Activated T-cell treated with anti-CD3 and anti-CD28 coated beads for 24 hours (primary cell): ENCODE measurements around the gene ZEB2.

Experiments
- DNase-seq: peaks from one replicate; pipeline ENCODE4 v3.0.0-alpha.2; 2020; ENCODE audit warnings: low read depth

ZEB2 gene

DNA sequence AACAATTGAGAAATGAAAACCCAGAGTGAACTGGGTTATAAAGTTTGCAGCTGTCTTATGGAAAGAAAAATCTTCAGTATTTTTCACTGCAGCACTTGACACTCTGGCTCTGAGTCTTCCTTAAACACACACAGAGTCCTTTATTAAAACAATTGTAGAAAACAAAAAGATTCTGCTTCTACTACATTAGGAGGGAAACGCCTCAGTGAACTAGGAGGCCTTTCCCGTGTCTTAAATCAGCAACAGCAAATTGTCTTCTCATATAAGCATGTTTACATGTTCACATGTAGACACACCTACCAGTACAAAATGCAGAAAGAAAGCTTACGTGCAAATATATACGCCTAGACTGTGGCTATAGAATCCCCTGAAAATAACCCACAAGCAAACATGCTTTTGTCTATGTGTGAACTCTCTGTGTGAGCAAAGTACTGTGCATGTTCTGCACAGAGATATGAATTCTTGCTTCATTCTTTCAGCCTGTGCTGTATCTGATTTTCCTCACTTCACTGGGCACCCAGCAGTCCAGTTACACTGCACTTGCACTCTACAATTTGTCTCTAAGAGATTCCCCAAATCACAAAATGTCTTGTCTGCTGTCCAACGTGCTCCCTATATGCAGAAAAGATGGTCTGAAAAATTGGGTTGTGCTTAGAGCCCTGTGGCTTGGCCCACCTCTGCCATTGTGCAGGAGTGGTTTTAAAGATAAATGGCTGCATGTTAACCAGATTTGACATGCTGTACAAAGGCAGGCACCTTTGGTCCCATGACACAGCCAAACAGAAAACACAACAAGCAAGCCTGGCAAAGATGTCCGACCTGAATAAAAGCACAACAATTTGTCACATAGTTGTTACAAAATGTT is 24.5 kb downstream of the ZEB2 start:
- DNase-seq: no peak

DNA sequence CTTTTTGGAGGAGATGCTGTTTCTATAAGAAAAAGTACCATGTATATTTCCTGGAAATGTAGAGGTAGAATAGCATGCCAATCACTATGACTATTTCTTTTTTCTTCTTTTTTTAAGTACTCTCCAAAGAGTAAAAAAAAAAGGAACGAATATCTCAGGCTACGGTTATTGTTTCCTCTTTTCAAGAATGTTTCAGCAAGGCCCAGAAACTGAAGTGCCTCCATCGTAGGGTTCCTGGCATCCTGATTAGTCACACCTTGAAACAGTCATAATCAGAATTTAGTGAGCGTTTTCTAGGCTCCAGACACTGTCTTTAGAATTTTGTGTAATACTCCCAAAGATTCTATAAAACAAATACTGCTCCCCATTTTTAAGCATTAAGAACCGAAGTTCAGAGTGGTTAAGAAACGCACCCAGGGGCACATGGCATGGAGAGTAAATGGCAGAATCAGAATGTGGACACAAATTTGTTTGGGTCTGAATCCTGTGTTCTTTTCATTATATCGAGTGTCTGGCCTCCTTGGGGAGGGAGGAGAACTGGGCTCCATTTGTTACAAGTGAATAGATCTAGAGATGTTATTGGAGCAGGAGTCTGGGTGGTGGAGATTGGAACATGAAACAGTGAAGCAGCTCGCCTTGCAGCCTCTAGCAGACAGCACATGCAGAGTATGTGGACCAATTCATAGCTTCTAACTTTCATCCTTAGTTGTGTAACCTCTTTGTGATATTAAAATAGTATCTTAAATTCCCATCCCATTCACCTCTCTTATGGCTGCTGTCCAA is 26.7 kb downstream of the ZEB2 start:
- no peak for DNase-seq

DNA sequence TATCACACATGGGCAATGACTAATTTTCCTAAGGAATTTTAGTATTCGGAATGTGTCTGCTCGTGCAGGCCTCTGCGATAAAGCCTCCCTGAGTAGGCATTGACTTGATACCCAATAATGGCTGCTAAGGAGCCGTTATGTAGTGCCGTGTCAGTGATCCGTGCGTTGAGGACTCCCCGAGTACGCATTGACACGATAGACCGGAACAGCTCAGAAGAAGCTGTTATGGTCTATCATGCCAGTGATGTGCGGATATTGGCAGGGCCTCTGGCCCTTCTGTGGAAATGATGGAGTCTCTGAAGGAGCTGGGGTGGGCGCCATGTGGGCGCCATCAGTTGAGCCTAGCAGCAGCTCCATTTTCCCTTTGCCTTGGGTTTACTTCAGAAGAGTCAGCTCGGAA is 29.1 kb downstream of the ZEB2 start:
- DNase-seq: no peak

DNA sequence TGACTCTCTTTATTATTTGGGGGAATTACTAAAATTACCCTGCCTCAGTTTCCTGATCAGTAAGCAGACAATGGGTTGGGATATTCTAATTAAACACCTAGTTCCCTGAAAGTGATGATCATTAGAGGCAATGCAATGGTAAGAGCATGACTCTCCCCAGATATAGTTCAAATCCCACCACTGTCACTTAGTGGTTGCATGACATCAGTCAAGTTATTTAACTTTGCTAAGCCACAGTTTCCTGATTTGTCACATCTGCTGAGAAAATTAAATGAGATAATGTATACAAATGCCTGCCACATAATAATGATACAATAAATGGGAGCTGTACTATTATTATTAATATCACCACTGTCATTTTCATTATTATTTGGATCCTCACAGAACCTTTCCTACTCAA is 29.9 kb downstream of the ZEB2 start:
- no peak for DNase-seq

DNA sequence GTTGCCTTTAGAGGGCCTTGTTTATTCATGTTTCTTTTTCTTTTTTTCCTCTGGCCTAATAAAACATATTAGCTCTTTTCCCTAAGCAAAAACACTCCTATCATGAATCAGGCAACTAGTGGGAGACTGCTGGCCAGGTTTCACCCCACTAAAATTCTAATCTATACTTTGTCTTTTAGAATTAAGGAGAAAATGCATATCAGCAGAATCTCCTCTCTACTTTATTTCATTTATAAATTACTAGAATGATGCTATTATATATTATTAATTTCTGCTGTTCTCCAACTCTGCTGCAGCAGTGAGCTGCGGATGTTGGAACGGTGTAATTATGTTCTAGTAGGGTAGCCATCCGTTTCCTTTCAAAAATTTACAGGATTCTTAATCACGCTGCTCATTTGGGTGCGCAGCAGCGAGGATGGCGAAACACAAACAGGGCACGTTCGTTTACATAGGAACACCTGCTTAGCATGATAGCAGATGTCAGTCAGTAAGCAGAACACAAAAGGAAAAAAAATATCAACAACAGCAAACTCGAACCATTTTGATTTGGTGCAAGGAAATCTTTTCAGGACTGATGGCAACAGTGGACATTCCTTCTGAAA is 30.5 kb downstream of the ZEB2 start:
- DNase-seq: no peak

DNA sequence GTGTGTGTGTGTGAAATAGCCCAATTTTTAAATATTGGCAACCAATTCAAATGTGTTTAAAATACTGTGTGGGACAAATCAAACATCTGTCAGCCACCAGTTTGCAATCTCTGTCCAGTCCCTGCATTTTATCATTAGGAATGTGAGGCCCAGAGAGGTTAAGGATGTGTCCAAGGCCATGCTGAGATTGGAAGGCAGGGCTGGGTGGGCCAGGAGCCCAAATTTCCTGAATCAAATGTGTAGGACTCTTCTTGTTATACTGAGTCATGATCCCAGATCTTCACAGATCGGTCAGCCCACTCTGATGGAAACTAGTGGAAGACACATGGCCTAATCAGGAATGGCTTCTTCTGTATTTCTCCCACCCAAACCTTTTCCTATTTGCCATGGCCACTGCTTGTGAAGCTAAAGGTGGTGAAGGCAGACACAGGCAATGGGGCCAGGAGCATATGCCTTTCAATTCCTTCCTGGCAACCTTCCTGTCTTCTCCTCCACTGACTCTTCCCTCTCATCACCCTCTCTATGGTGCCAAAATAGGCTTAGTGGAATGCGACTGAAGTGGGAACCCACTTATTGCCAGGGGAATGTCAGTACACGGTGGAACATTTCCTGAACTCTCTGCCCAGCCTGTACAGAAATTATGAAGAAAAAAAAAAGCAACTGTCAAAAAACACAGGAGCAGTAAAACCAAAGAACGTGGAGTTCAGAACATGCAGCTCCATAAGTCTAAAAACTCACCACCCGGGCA is 35.5 kb downstream of the ZEB2 start:
- DNase-seq: no peak

DNA sequence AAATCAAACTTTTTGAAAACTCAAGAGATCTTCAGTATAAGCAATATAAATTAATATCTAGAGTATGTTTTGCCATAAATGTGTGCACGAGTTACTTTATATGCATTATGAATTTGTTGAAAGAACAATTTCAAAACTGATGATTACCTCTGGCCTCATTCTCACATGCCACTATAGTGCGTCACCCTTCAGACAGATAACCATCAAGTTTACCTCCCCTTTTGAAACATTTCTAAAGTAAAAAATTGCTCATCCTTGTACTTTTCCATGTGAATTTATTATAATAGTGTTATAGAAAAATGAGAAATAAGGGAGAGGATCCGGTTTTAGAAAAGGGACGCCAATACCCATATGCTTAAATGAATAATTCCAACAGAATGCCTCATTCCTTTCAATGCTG is 38.3 kb downstream of the ZEB2 start:
- DNase-seq: no peak

DNA sequence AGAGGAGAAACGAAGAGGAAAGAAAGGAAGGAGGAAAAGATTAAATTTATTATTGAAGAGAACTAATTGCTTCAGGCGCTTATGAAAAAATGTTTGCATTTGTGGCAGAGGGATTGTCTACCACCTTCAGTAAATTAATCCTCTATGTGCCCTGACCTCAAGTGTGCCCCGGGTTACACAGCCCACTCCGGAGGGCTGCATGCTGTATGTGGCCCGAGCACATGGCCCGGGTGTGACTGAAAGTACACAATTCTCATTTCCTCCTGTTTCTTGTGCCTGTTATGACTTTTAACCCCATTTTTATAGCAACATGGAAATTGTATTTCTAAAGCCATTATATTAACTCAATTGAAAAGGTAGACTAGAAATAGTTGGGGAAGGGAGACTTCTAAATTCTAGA is 38.8 kb downstream of the ZEB2 start:
- DNase-seq: no peak

DNA sequence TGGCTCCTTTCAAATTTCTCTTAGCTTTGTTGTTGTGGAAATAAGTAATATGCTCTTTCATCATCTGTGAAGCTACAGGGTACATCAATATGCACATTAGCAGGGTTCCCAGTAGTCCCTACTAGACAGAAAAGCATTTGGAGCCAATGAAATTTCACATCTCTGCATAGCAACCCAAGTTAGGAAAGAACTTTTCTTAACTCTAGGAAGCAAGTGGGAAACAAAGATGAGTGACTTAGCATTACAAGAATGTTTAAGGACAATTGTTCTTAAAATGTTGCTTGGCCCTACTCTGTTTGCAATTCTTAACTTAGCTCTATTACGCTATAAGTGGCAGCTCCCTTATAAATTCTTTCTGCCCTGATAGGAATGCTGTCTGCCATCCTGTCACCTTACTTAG is 39.6 kb downstream of the ZEB2 start:
- no peak for DNase-seq

DNA sequence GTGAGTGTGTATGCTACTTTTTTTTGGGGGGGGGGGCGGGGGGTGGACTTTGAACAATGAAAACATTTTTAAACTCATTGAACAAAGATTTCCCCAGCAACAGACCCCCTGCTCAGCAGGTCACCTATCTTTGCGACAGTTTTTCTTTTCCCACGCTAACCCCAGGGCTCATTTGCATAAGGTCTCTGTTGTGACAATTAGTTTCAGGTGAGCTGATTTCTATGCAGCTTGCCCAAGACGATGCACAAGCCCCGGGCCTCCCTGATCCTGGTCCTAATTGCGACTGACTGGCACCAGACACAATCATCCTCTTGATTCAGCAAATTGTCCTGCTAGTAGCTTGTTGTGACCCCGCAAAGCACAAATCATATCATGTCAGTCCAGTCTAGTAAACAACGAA is 40.3 kb downstream of the ZEB2 start:
- no peak for DNase-seq

DNA sequence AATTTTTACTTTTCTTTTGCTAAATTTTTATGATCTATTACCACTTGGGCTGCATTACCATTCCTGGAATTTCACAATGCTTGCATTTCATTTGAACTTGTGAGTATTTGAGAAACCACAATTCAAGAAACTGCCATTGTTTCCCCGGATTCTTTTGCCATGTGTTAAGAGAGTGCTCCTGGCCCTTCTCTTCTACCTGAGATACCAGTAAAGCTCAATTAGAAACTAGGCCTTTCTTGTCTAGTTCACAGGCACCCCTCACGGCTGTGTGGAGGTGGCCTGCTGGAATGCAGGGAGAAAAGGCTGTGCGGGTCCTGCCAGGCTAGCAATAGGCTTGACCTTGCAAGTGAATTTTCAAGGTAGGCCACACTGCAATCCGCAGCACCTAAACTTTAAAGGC is 40.8 kb downstream of the ZEB2 start:
- no peak for DNase-seq

DNA sequence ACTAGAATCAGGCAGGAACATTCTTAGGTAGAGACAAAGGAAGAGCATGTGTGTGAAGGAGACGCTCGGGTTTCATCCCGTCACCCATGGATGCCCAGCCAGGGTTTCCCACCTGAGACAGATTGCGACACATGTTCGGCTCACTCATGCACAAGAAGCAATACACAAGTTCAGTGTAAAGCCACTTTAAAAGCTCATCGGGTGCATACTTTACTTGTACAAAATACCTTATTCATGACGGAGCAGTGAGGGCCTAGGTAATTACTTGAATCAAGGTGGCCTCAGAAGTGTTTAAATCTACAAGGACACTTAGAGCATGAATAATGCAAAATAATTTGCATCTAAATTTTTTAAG is 42.0 kb downstream of the ZEB2 start:
- no peak for DNase-seq

DNA sequence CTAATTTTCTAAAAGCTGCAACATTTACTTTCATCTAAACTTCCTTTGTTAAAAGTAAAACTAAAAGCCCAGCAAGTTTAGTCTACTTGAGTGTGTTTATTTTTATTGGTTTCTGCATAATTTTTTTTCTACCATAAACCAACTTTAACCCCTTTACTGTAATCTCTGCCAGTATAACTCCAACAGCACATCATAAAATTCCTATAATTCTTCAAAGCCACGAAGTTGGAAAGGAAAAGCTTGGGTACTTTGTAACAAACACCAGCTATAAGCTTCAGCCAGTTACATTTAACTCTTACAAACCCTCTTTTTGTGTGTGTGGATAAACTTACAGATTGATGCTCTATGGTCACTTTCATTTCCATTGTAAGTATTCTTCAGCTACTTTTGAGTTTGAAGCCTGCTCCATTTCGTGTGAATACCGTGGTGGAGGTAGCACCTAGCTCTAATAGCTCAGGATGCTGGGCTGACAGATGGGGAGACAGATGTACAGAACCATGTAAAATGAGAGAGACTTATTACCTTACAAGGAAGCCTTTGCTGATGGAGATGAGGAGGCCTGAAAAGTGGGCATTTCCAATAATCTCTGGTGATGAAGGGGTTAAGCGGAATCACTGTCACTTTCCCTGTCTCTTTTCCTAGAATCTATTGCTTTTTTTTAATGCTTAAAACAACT is 42.5 kb downstream of the ZEB2 start:
- DNase-seq: no peak

DNA sequence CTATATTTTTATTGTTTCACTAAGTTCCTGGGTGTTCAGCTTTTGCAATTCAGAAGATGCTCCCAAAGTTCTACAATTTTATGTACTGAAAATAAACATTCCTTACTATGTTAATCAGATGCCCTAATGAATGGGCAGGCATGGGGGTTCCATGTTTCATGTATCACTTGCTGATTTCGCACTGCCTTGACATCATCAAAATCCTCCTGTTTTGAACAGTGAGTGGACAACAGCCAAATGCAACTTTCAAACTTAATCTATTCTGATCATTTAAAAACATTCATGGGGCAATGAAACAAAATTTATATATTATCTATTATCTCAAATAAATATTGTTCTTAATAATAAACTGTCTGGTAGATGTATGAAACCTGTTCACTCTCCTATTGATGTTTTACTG is 43.2 kb downstream of the ZEB2 start:
- DNase-seq: no peak

DNA sequence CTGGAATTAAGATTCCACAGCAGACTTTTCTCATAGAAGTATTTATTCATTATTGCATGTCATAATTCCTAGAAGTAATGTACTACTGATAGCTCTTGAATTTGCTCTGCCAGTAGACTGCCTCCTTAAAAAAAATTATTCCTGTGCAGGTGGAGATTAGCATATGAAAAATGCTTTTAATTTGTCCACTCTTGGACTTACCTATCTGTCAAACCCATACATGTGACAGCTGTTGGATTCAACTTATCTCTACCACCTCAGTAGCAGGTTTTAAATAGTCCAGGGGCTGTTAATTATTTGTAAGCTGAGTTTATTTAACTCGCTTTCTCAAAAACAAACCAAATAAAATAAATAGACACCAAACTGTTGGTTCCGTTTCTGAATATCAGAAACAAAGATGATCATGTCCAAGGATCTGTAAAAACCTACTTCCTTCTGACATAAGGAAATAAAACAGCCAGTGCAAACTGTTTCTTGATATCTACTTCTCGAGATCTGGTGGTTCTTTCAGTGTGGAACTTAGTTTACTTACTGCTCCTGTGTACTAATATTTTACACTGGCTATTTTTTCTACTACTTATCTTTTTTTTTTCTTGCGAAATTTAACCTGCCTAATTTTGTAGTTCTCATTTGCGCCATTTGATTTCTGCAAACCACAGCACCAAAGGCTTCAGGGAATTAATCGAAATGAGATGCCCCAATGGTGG is 44.2 kb downstream of the ZEB2 start:
- DNase-seq: no peak

DNA sequence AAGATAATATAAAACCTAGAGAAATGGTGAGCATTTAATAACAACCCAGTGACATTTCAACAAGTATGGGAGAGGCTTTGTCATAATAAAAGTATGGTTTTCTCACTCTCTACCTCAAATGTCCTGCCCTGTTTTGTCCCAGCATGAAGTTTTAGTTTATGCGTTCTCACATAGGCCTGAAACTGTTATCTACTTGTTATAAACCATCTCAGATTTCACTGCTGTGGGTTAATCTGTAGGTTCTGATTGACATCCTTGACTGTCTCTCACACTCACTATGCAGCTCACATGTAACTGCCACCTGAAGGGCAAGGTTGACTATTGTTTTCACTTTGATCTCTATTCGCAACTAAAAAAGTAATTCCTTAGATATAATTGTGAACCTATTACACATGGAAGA is 44.9 kb downstream of the ZEB2 start:
- DNase-seq: no peak

DNA sequence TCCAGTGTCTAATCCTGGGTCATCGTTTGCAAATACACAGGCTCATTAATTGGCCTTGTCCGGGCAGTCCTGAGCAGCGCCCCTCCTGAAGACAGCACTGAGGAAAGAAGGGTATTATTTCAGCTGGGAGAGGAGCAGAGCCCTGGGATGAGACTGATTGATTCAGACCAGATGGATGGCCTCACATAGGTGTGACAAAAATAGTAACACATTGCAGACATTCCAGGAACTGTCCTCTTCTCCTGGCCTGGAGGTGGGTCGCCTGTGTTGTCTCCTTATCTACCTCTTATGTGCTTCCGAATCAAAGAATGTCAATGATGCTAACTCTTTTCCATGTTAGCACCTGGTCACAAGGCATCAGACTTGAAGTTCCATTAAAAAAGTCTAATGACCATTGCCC is 45.9 kb downstream of the ZEB2 start:
- no peak for DNase-seq

DNA sequence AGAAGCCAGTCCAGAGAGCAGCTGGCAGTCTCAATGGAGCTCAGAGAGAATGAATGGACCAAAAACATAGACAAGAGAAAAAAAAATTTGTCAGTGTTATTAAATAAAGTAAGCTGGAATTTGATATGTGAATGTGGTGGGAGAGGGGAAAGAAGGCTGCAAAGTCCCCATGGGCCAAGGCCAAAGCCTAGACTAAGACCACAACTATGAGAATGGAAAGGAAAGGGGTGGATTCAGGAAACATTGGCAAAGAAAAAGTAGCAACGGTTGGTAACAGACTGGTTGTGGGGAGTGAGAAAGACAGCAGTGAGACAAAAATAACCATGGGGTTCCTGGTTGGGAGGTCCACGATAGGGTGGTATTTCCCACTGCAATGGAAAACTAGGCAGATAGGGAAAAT is 47.0 kb downstream of the ZEB2 start:
- no peak for DNase-seq

DNA sequence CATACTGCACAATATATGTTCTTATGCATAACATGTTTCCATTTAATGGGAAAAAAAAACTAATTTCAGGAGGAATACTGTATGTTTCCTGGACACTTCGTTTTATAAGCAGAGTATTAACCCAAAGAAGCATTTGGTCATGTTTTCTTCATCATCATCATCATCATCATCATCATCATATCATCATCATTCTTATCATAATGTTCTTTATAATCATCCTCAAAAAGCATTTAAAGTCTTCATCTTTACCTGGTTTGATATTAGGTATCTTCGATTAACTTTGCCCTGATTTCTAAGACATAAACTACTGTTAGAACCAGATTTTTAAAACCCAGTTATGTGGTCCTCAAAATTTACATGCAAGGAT is 47.9 kb downstream of the ZEB2 start:
- DNase-seq: no peak

DNA sequence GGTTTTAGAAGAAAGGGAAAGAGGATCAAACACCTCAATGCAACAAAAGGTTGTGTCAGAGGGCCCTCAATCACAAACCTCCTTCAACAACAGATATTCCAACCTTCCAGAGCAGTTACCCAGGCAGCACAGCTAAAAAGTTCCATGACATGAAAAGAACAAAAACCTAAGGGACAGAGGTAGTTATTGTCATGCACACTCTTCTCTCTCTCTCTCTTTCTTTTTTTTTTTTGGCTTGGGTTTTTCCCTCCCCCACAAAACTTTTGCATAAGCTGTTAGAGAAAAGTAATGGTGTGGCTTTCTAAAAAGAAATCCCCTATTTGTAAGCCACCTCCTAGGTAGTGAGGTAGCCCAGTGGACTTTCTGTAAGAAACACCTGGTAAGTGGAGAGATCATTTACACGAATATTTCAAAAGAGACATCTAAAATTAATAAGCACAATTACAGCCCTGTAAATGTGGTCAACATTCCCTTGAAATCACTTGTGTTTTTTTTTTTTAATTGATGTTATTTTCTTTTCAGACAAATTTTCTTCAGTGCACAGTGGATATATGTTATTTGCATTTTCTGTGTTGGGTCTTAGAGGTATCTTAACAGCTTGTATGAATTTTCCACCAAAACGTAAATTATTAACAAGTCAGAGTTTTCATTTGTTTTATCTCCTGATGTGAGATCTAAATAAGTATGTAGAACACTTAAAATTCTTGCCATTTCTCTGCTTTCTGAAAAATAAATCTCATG is 48.4 kb downstream of the ZEB2 start:
- no peak for DNase-seq

DNA sequence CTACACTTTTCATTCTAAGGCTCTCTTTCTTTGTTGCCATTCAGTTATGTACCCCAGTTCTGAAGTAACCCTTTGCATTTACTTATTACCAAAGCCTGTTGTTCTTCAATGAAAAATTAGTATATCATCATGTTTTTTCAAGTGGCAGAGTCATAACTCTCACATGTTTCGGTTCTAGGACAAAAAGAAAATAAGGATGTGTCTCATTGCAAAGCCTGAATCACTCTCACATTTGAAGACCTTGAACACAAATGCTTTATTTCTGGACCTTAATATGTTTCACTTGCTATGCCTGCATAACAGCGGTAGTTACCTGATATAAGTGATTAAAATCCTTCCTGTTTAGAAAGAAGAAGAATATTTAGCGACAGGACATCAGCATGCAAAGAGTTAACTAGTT is 49.1 kb downstream of the ZEB2 start:
- DNase-seq: no peak
